Activated T-helper 17 cell treated with anti-CD3 and anti-CD28 coated beads, Interleukin-2, amount 50 U/mL, for 72 hours (primary cell): ENCODE measurements around the gene MOAP1. TPM values are rescaled to one million over a fixed set of nuclear protein-coding genes. Genes with fewer than 3 reads are reported as not detected.
"Not testable (repeated sequence)": the region's sequence is repeated elsewhere in the genome, so short reads cannot be mapped to it uniquely, and the experiment has no call there.

Experiments
- ATAC-seq: fragments of 150-1000 bp; cut with Tn5 transposase; replicated peaks from 2 replicates; pipeline ENCODE4 v1.10.0; 2021; ENCODE audit warnings: mild to moderate bottlenecking, moderate library complexity
- H3K27ac Mint-ChIP-seq: one replicate; pipeline ENCODE4 v1.8.0; 2022; ENCODE audit warnings: mixed read lengths
- H3K27me3 Mint-ChIP-seq: one replicate; pipeline ENCODE4 v1.8.0; 2022; ENCODE audit warnings: mixed read lengths
- H3K36me3 Mint-ChIP-seq: one replicate; pipeline ENCODE4 v1.8.0; 2022; ENCODE audit warnings: low read depth, mild to moderate bottlenecking, mixed read lengths
- H3K4me1 Mint-ChIP-seq: one replicate; pipeline ENCODE4 v1.8.0; 2022; ENCODE audit warnings: mixed read lengths
- H3K4me3 Mint-ChIP-seq: one replicate; pipeline ENCODE4 v1.8.0; 2022; ENCODE audit warnings: mild to moderate bottlenecking, mixed read lengths
- H3K9me3 Mint-ChIP-seq: one replicate; pipeline ENCODE4 v1.8.0; 2022; ENCODE audit warnings: mixed read lengths
- total RNA-seq, 2 donors: library from RNA; stranded (reverse); gene quantifications; one replicate each; pipeline ENCODE4 v1.2.3, GENCODE V29; 2022

Gene MOAP1
- total RNA-seq = 10 to 100 TPM; 21.9 to 25.4 TPM

- H3K4me1 Mint-ChIP-seq = peaks cover 34% of the 10 kb centered on the region
- H3K27ac Mint-ChIP-seq = peak within 1 kb of the TSS; percentile 90
- H3K9me3 Mint-ChIP-seq = no peaks in the 10 kb centered on the region
- peak; percentile 91 for ATAC-seq
- H3K4me3 Mint-ChIP-seq = peak within 1 kb of the TSS; percentile 91
- no peaks in the 10 kb centered on the region for H3K27me3 Mint-ChIP-seq
- peaks cover 52% of the 10 kb centered on the region for H3K36me3 Mint-ChIP-seq
Measured at GRCh38 chr14:93184391-93185348, at the start of gene MOAP1, which contains the start of gene LYSET. TSS of gene MOAP1 (minus strand) at chr14:93184897. CDS start at chr14:93184242, 655 bp downstream. TSS of gene LYSET (plus strand) at chr14:93185317. CDS start at chr14:93185406, 89 bp downstream.

- H3K4me3 Mint-ChIP-seq, H3K27me3 Mint-ChIP-seq, ATAC-seq, H3K9me3 Mint-ChIP-seq, H3K27ac Mint-ChIP-seq: not testable (repeated sequence)
- peaks cover 18% of the 10 kb centered on the region for H3K4me1 Mint-ChIP-seq
- H3K36me3 Mint-ChIP-seq = peaks cover 17% of the 10 kb centered on the region
Measured at GRCh38 chr14:93233078-93233477, 48.4 kb upstream of the MOAP1 start.

GRCh38 chr14:93232159-93232558 is 47.5 kb upstream of the MOAP1 start:
- ATAC-seq = no peak
- Mint-ChIP-seq H3K9me3 (no peaks in the 10 kb centered on the region), H3K4me1 (peaks cover 18% of the 10 kb centered on the region), H3K36me3 (peaks cover 26% of the 10 kb centered on the region), H3K4me3 (no peak overlapping the region), H3K27ac (no peak overlapping the region), H3K27me3 (no peaks in the 10 kb centered on the region)

- peak overlapping the region; percentile 61 for H3K27ac Mint-ChIP-seq
- H3K4me1 Mint-ChIP-seq = peaks cover 18% of the 10 kb centered on the region
- no peaks in the 10 kb centered on the region for H3K27me3 Mint-ChIP-seq
Measured at GRCh38 chr14:93231129-93231979, 46.7 kb upstream of the MOAP1 start.

GRCh38 chr14:93230539-93230938 is 45.8 kb upstream of the MOAP1 start:
- peak overlapping the region; percentile 61 for H3K27ac Mint-ChIP-seq
- no peak for ATAC-seq
- H3K9me3 Mint-ChIP-seq = no peaks in the 10 kb centered on the region
- peak overlapping the region; percentile 75 for H3K4me3 Mint-ChIP-seq
- peaks cover 43% of the 10 kb centered on the region for H3K36me3 Mint-ChIP-seq
- H3K4me1 Mint-ChIP-seq = peaks cover 18% of the 10 kb centered on the region
- no peaks in the 10 kb centered on the region for H3K27me3 Mint-ChIP-seq

More at GRCh38 chr14:93231129-93231979, 46.7 kb upstream of the MOAP1 start:
- peak overlapping the region; percentile 75 for H3K4me3 Mint-ChIP-seq
- ATAC-seq = peak; percentile 69
- H3K9me3 Mint-ChIP-seq = no peaks in the 10 kb centered on the region
- H3K36me3 Mint-ChIP-seq = peaks cover 34% of the 10 kb centered on the region

- Mint-ChIP-seq H3K4me1 (peaks cover 13% of the 10 kb centered on the region), H3K27ac (no peak overlapping the region)
Measured at GRCh38 chr14:93228550-93228949, 43.9 kb upstream of the MOAP1 start.

GRCh38 chr14:93223565-93223964 is 38.9 kb upstream of the MOAP1 start:
- H3K9me3 Mint-ChIP-seq = no peaks in the 10 kb centered on the region

More at GRCh38 chr14:93228550-93228949, 43.9 kb upstream of the MOAP1 start:
- peaks cover 62% of the 10 kb centered on the region for H3K36me3 Mint-ChIP-seq
- H3K9me3 Mint-ChIP-seq = no peaks in the 10 kb centered on the region
- H3K27me3 Mint-ChIP-seq = no peaks in the 10 kb centered on the region
- H3K4me3 Mint-ChIP-seq = no peak overlapping the region
- ATAC-seq = no peak

GRCh38 chr14:93220509-93220908 is 35.8 kb upstream of the MOAP1 start:
- H3K4me1 Mint-ChIP-seq = no peaks in the 10 kb centered on the region
- H3K9me3 Mint-ChIP-seq = no peaks in the 10 kb centered on the region
- H3K27me3 Mint-ChIP-seq = no peaks in the 10 kb centered on the region
- H3K4me3 Mint-ChIP-seq = no peak overlapping the region
- H3K27ac Mint-ChIP-seq = no peak overlapping the region
- ATAC-seq = no peak
- H3K36me3 Mint-ChIP-seq = peaks cover 95% of the 10 kb centered on the region

More at GRCh38 chr14:93223565-93223964, 38.9 kb upstream of the MOAP1 start:
- Mint-ChIP-seq H3K27ac (no peak overlapping the region), H3K4me1 (no peaks in the 10 kb centered on the region), H3K4me3 (no peak overlapping the region), H3K27me3 (no peaks in the 10 kb centered on the region), H3K36me3 (peaks cover 95% of the 10 kb centered on the region)
- no peak for ATAC-seq

- H3K36me3 Mint-ChIP-seq = peaks cover 95% of the 10 kb centered on the region
Measured at GRCh38 chr14:93219103-93219726, 34.5 kb upstream of the MOAP1 start.

GRCh38 chr14:93214598-93214997 is 29.9 kb upstream of the MOAP1 start:
- no peak for ATAC-seq
- no peak overlapping the region for H3K4me3 Mint-ChIP-seq
- no peaks in the 10 kb centered on the region for H3K27me3 Mint-ChIP-seq
- H3K4me1 Mint-ChIP-seq = no peaks in the 10 kb centered on the region
- no peaks in the 10 kb centered on the region for H3K9me3 Mint-ChIP-seq
- no peak overlapping the region for H3K27ac Mint-ChIP-seq
- peaks cover 99% of the 10 kb centered on the region for H3K36me3 Mint-ChIP-seq

More at GRCh38 chr14:93219103-93219726, 34.5 kb upstream of the MOAP1 start:
- Mint-ChIP-seq H3K27me3 (no peaks in the 10 kb centered on the region), H3K4me1 (no peaks in the 10 kb centered on the region), H3K4me3 (no peak overlapping the region), H3K9me3 (no peaks in the 10 kb centered on the region), H3K27ac (no peak overlapping the region)
- ATAC-seq = peak; percentile 77

GRCh38 chr14:93212432-93212831 is 27.7 kb upstream of the MOAP1 start:
- Mint-ChIP-seq H3K27me3 (no peaks in the 10 kb centered on the region), H3K4me1 (peaks cover 9% of the 10 kb centered on the region), H3K4me3 (no peak overlapping the region), H3K36me3 (peaks cover 92% of the 10 kb centered on the region), H3K27ac (no peak overlapping the region), H3K9me3 (no peaks in the 10 kb centered on the region)
- ATAC-seq = no peak

GRCh38 chr14:93207468-93208308 is 23.0 kb upstream of the MOAP1 start:
- peaks cover 20% of the 10 kb centered on the region for H3K4me1 Mint-ChIP-seq
- H3K27ac Mint-ChIP-seq = peak overlapping the region; percentile 98
- no peaks in the 10 kb centered on the region for H3K9me3 Mint-ChIP-seq
- H3K27me3 Mint-ChIP-seq = no peaks in the 10 kb centered on the region
- H3K4me3 Mint-ChIP-seq = peak overlapping the region; percentile 73
- peaks cover 61% of the 10 kb centered on the region for H3K36me3 Mint-ChIP-seq
- ATAC-seq = peak; percentile 37

- H3K27ac Mint-ChIP-seq = peak within 1 kb of the TSS; percentile 98
- ATAC-seq = peak; percentile 95
- H3K4me3 Mint-ChIP-seq = peak within 1 kb of the TSS; percentile 73
- peaks cover 53% of the 10 kb centered on the region for H3K36me3 Mint-ChIP-seq
- no peaks in the 10 kb centered on the region for H3K27me3 Mint-ChIP-seq
- H3K9me3 Mint-ChIP-seq = no peaks in the 10 kb centered on the region
- H3K4me1 Mint-ChIP-seq = peaks cover 20% of the 10 kb centered on the region
Measured at GRCh38 chr14:93206793-93207467, 22.2 kb upstream of the MOAP1 start, which contains the start of the genes GON7 and UBR7. TSS of gene GON7 (minus strand) at chr14:93207065. CDS start at chr14:93207037, 28 bp downstream. TSS of gene UBR7 (plus strand) at chr14:93207256. CDS start at chr14:93207292, 36 bp downstream.
